ENCODE measurements around the gene HBP1.
A peak's percentile ranks its signal among the peaks of the same experiment; 100 is the strongest.
"Not testable (repeated sequence)": the region's sequence is repeated elsewhere in the genome, so short reads cannot be mapped to it uniquely, and the experiment has no call there.

The HBP1 gene

GRCh38 chr7:107187774-107188173, 19.0 kb downstream of the HBP1 start:
- no peak for DNase-seq

DNA sequence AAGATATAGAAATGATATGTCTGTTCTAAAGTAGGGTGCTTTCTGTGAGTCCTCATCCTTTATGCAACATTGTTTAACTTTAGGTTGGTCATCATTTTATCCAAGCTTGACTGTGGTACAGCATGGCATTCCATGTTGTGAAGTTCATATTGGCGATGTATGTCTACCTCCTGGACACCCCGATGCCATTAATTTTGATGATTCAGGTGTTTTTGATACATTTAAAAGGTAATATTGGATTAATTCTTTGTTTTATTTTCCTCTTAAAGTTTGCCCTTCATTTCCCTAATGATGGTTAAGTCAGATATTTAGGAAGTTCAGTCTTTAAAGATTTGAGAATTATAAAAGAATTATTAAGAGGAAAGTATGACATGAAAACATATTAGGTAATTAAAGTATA, 21.3 kb downstream of the HBP1 start:
- no peak for DNase-seq

- no peak for DNase-seq
These were observed 25.2 kb downstream of the HBP1 start for GRCh38 chr7:107194052-107194451.

DNA sequence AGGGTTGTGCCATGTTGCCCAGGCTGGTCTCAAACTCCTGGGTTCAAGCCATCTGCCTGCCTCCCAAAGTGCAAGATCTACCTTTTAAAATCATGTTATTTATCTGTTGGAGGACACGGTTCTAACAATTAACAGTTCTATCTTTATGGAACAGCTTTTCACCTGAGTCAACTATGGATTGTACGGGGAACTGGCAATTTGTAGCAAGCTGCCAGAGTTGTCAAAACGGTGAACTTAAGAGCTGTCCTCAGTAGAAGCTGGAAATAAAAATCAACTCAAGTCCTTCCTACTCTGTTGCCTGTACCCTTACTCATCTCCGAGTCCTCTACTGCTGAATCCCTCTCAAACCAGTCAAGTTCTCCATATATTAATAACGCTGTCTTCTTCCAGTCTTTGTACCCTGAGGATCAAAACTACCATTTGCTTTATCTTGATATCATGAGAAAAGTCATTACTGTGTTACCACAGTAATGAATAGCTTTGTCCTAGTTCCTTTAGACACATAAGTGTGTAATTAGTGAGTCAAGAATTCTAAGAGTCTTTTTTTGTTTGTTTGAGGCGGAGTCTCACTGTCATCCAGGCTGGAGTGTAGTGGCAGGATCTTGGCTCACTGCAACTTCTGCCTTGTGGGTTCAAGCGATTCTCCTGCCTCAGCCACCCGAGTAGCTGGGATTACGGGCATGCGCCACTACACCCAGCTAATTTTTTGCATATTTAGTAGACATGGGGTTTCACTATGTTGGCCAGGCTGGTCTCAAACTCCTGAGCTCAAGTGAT, 28.2 kb downstream of the HBP1 start:
- no peak for DNase-seq

- peak; percentile 51 for DNase-seq
These were observed 33.1 kb downstream of the HBP1 start for GRCh38 chr7:107201795-107202450.

GRCh38 chr7:107203607-107204006, 34.8 kb downstream of the HBP1 start:
- DNase-seq: no peak

DNA sequence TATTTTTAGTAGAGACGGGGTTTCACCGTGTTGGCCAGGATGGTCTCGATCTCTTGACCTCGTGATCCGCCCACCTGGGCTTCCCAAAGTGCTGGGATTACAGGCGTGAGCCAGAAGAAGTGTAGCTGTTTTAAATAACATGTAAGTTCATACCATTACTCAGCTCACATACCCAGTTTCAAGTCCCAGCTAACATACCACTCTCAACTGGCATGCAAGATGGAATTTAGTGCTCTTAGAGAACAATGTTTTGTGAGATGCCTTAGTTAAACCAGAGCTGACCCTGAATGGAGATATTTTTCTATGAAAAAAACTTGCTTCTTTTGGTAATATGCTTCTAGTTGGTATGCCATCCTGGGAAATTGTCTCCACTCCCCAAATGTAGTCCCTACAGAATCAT, 37.3 kb downstream of the HBP1 start:
- no peak for DNase-seq

DNA sequence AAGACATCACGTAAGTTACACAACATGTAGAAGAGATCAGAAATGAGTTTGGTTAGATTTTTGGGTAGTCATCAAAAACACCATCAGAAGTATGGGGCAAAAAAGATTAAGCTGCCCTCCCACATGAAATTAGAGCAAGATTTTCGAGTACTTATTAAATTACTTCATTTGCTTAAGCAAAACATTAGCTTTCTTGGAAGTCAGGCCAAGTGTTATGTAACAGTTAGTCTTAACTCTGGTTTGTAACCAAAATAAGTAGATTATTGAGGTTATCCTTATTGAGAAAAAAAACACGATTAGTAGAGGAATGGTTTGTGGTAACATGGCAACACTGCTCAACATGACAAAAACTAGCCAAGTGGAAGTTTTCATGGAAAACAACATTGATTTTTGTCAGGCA, 37.9 kb downstream of the HBP1 start:
- DNase-seq: no peak

DNA sequence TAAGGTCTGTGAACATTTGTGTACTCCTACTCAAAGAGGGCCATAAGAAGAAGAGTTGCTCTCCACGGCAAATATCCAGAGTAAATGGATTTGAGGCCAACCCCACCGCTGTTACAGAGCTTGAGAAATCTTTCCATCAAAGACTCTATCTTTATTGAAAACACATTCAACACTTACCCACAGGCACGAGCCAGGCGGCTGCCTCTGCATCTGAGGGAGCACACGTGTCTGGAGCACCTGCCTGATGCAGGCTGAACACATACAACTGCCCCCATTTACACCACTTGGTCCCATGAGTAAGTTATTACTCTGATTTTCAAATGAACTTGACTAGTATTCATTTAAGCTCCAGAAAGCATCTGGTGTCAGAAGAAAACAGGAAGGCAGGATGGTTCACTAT, 38.7 kb downstream of the HBP1 start:
- no peak for DNase-seq

GRCh38 chr7:107208024-107208521, 39.3 kb downstream of the HBP1 start:
- DNase-seq: no peak

DNA sequence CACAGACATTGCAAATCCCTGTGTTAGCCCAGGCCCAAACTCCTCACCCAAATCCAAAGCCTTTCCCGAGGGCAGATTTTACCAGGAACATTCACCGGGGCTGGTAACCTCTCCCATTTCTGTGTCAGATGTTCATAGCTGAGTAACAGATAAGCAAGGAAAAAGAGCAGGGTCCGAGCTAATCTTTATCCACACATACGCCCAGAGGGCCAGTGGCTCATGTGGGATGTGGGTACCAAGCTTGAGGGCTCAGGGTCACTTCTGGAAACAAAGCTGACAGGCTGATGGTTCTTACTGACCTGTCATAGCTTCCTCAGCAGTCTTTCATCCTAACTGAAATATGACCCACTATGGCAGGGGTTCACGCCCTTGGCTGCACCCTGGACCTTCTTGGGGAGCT, 39.8 kb downstream of the HBP1 start:
- DNase-seq: no peak

DNA sequence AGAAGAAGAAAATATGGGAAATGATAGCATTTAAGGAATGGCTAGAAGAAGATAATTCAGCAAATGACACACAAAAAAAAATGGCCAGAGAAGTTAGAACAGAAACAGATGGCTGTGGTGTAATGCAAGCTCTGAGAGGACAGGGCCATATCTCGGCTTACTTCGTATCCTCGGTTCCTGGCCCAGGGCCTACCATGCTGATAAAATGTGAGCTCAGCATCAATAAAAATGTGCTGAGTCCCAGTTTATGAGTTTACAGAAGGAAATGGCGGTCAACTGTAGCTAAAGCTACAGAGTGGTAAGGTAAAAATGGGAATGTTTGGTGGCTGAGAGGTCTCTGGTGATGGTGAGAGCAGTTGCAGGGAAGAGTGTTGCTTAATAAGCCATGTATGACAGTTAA, 40.8 kb downstream of the HBP1 start:
- DNase-seq: no peak

GRCh38 chr7:107210400-107210799, 41.6 kb downstream of the HBP1 start:
- DNase-seq: no peak

- DNase-seq: no peak
These were observed 43.9 kb downstream of the HBP1 start for GRCh38 chr7:107212725-107213124.

DNA sequence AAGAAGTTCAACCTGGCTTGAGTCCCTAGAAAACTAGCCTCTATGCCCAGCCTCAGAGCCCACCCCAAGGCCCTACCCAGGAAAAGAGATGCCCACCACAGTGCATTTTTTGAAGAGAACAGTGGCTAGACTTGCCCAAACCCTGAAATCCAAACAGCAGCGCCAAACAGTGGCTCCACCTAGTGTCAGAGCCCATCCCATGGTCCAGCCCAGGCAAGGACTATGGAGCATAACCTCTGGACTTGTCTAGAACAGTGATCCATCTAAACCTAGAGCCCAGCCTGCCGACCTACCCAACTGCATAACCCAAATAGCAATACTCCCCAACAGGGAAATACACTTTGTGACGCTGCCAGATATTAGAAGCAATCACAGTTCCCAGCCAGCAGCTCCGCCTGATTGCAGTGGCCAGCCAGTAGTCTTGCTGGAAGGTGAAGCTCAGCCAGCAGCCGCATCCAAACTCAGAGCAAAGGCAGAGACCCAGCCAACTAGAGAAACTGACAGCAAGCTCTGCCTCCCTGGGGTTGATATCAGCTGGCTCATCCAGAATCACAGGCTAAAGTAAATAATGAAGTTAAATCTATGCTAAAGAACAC, 44.5 kb downstream of the HBP1 start:
- DNase-seq: no peak

DNA sequence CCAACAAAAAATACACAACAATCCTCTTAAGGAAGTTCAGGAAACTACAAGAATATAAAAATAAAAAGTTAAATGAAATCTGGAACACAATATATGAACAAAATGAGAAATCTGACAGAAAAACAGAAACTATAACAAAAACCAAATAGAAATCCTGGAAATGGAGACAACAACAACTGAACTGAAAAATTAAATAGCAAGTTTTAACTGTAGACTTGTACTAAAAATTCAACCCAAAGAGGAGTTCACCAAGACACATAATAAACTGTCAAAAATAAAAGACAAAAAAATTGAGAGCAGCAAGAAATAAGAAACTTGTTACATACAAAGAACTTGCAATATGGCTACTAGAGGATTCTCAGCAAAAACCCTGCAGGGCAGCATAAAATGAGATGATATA, 45.1 kb downstream of the HBP1 start:
- no peak for DNase-seq

DNA sequence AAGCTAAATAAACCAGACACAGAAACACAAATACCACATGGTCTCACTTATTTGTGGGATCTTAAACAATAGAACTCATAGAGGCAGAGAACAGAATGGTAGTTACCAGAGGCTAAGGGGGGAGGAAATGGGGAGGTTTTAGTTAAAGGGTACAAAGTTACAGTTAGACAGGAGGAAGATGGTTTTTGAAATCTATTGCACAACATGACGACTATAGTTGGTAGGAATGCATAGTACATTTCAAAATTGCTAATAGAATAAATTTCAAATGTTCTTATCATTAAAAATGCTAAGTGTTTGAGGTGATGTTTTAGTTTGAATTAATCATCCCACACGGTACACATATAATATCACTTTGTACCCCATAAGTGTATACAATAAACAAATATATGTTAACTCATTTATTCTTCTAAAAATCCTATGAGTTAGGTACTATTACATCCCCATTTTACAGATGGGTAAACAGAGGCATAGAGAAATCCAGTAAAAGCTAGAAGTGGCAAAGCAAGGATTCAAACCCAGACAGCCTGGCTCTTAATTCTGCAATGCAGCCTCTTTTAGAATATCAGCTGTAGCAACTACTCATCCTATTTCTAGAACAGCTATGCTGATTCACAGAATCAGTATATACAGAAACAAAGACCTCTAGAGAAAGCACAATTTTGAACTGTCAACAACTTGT, 50.9 kb downstream of the HBP1 start:
- DNase-seq: no peak

DNA sequence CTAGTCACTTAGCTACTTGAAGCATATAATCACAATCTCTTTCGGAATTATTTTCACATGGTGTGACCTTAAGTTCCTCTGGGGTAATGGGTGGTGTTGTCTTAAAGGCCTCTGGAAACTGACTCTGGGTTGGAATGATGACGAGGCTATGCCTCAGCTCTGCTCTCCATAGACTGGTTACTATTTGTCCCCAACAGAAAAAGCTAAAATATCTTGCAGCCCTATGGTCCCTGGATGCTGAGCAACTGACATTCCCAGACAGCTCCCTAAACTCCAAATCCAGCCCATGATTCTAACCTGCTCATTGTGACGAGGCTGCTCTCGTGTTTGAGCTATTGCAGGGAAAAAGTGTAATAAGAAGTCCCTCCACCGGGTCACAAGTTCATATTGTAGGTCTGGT, 51.6 kb downstream of the HBP1 start:
- no peak for DNase-seq

- DNase-seq: not testable (repeated sequence)
These were observed 52.0 kb downstream of the HBP1 start for GRCh38 chr7:107220806-107221205.

GRCh38 chr7:107224374-107225223, 55.8 kb downstream of the HBP1 start:
- no peak for DNase-seq

- no peak for DNase-seq
These were observed 59.5 kb downstream of the HBP1 start for GRCh38 chr7:107228291-107228690.

DNA sequence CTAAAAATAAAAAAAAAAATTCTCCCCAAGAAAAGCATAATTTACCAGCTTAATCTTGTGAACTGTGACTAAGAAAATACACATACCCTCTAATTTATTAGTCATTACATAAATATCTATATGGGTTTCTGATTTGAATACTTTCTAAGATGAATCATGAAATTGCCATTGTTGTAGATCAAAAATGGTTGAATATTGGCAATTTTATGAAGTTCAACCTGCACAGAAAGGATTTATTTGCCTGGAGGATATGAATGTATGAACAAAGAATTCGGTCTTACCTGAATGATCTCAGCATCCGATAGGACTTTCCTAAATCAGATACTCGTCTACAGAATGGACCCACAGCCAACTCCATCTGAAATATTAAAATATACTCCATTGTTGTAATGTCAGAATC, 61.5 kb downstream of the HBP1 start:
- DNase-seq: no peak

Measured in NCI-H345 (cell line).